BE2C (cell line): ENCODE measurements around the gene CCDC61.

ENCODE experiments used
- DNase-seq: peaks from one replicate; pipeline ENCODE4 v3.0.0-alpha.2; 2020
- H3K27me3 ChIP-seq: fragments of 250-450 bp; sonication (Bioruptor Pico); 2 replicates; pipeline ENCODE4 v1.5.1; 2020; ENCODE audit warnings: mild to moderate bottlenecking
- H3K36me3 ChIP-seq: fragments of 250-450 bp; sonication (Bioruptor Pico); 2 replicates; pipeline ENCODE4 v1.5.1; 2020; ENCODE audit warnings: mild to moderate bottlenecking
- H3K4me1 ChIP-seq: fragments of 250-450 bp; sonication (Bioruptor Pico); 2 replicates; pipeline ENCODE4 v1.5.1; 2020
- H3K4me3 ChIP-seq: 2 replicates; pipeline ENCODE4 v1.5.1; 2011; ENCODE audit warnings: low read depth, low read length
- H3K9me3 ChIP-seq: fragments of 250-450 bp; sonication (Bioruptor Pico); 2 replicates; pipeline ENCODE4 v1.5.1; 2020
- TF ChIP-seq, protein P1 (sequence below): IDR thresholded peaks from 2 replicates; pipeline ENCODE4 v1.5.1; 2012; ENCODE audit warnings: mild to moderate bottlenecking, low read depth, low read length

CCDC61 gene

DNA sequence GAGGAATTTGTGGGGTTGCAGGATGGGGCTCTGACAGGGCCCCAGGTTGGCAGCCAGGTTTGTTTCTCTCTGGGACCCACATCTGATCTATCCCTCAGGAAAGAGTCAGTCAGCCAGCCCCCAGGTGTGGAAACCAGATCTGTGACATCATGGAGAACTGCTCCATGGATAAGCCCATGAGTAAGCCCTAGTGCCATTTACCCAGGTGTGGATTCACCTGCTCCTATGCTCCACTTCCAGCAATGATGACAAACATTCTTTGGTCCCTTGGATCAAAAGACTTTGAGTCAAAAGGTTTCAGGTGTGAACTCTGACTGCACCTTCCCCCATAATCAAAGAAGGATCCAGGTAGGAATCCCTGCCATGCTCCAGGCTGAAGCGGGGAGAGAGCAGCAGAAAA, 72.4 kb downstream of the CCDC61 start:
- Histone ChIP-seq H3K36me3 (no peaks in the 10 kb centered on the region), H3K27me3 (peaks cover 67% of the 10 kb centered on the region), H3K9me3 (no peaks in the 10 kb centered on the region), H3K4me1 (no peaks in the 10 kb centered on the region), H3K4me3 (no peak overlapping the region)
- TF ChIP-seq, protein P1, sequence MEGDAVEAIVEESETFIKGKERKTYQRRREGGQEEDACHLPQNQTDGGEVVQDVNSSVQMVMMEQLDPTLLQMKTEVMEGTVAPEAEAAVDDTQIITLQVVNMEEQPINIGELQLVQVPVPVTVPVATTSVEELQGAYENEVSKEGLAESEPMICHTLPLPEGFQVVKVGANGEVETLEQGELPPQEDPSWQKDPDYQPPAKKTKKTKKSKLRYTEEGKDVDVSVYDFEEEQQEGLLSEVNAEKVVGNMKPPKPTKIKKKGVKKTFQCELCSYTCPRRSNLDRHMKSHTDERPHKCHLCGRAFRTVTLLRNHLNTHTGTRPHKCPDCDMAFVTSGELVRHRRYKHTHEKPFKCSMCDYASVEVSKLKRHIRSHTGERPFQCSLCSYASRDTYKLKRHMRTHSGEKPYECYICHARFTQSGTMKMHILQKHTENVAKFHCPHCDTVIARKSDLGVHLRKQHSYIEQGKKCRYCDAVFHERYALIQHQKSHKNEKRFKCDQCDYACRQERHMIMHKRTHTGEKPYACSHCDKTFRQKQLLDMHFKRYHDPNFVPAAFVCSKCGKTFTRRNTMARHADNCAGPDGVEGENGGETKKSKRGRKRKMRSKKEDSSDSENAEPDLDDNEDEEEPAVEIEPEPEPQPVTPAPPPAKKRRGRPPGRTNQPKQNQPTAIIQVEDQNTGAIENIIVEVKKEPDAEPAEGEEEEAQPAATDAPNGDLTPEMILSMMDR: no peak
- no peak for DNase-seq
